GM19351 (cell line): Measurements from ENCODE around the gene ANKS1B.
"Not testable (repeated sequence)": the region's sequence is repeated elsewhere in the genome, so short reads cannot be mapped to it uniquely, and the experiment has no call there.

ENCODE experiments used
- ATAC-seq: cut with Tn5 transposase; IDR thresholded peaks from one replicate; pipeline ENCODE4 v1.9.1; 2021; ENCODE audit warnings: mild to moderate bottlenecking, moderate library complexity; ENCODE audit not compliant: unreplicated experiment

Gene ANKS1B

DNA sequence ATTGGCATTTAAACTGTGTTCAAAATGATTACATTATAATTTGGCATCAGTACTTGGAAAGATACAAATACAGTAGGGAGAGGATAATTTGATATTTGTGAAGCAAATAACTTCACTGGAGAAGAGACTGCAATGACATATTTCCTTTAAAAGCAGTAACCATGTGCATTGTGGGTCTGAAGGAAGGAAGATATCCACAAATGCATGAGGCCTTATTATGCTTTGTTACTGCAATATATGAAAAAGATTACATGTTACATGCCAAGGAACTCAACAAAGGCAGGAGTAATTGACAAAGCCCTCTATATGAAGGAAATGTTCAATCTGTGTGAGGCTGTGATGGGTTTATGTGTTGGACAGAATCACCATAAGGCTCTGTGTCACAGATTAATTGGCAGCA is 948.2 kb downstream of the ANKS1B start:
- ATAC-seq, result no peak

DNA sequence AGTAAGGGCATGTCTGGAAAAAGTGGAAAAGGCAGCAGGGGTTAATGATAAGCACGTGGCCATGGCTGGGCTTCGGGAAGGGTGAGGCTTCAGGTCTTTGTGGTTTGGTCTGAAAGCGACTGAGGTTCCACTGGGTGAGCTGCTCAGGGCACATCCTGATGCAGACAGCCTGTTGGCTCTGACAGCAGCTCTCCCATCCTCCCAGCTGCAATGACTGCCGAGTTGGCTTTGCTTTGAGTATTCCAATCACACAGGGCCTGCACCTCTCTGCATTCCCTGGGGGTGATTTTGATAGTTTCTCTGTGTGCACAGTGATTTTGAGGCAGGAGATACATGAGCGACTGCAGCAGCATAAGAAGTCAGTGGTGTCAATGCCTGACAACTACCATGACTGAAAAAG is 948.9 kb downstream of the ANKS1B start:
- ATAC-seq, result no peak

DNA sequence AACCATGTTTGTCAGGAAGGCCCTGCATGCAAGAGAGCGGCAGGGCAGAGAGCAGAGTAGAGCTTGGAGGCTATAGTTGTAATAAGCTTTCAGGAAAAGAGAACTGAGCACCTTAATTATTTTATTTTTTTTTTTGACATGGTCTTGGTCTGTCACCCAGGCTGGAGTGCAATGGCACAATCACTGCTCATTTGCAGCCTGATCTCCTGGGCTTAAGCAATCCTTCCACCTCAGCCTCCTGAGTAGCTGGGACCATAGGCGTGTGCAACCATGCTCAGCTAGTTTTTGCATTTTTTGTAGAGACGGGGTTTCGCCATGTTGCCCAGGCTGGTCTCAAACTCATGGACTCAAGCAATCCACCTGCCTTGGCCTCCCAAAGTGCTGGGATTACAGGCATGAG is 950.5 kb downstream of the ANKS1B start:
- ATAC-seq, result not testable (repeated sequence)

DNA sequence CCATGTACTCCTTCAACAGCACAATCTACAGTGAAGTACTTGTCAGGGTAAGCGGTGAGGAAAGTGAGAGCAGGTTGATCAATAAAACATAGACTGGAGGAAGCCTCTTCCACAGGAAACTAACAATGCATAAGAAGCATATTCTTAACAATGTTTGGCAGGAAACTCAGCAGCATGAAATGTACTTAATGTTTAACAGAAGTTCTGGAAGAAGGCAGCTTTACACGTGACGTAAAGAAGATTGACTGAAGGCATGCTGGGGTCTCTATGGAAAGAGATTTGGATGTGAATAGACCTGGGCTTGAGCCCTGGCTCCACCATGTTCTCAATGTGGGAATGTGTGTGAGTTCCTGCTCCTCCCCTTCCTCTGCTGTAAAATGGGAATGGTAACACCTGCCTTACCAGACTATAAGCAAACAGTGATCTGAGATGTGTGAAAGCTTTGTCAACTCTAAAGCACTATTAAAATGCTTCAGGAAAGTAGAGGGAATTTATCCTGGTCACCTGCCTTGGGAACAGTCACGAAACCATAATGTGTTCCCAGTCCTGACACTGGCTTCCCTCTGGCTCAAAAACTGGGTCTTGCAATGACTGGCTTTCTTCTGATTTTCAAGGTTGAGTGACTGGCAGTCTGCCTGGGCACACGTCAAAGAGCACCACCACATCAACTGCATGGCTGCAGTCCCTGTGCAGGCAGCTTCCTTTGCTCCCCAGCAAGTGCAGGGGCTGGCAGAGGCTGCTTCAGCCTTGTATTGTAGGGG is 955.0 kb downstream of the ANKS1B start:
- no peak for ATAC-seq

DNA sequence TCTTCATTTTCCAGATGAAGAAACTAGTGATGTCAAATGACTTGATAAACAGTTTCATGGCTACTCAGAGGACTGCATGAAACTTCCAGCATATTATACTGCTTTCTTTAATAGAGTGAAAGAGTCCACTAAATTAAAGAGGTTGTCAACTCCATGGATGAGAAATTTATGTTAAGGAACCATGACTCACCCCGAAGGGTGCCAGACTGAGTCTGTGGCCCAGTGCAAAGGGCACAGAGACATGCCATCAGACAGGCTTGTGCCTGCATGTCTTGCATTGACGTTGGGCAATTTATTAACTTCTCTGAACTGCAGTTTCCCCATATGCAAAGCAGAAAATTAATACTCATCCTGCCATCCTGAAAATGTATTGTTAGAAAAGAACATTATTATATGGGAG is 957.3 kb downstream of the ANKS1B start:
- no peak for ATAC-seq

DNA sequence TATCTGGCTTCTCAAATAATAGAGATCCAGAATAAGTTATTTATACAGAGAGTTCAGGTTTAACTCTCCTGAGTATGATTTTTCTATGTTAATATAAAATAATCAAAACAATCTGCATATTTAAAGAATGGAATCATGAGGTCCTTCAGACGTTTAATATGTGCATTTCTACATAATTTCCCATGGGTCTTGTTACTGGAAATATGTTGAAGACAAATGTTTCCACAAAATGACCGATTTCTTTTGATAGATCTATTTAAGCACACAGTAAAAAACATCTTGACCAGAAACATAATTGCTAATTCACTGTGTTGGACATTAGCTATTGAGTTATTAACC is 957.7 kb downstream of the ANKS1B start:
- no peak for ATAC-seq

DNA sequence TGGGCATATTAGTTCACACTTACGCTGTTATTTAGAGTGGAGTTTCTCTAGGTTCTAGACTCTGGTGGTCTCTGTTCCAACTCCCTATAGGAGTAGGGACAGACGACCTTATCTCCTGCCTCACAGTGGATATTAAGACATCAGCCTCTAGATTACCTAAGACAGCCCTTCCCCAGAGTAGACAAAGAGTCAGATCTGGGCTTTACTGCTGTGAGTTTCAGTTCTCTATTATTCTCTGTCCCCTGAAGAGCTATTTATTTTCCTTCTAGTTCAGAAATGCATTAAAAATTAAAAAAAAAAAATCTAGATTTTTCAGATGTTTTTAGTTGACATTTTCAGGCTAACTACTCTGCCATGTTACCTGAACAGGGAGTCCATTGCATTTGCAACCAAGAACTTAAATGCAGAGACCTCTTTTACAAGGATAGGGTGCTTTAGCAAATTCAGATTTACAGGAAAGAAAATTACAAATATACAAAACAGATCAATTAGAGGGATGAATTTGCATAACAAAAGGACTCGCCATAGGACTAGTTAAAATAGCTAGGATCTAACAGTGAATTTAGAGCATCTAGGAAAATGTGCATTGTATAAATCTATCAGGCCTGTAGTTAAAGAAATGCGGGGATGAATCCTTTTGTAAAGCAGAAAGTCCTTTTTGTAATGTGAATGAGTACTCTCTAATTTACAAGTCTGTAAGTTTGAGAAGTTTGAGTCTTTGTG is 958.2 kb downstream of the ANKS1B start:
- peak; percentile 80 for ATAC-seq

DNA sequence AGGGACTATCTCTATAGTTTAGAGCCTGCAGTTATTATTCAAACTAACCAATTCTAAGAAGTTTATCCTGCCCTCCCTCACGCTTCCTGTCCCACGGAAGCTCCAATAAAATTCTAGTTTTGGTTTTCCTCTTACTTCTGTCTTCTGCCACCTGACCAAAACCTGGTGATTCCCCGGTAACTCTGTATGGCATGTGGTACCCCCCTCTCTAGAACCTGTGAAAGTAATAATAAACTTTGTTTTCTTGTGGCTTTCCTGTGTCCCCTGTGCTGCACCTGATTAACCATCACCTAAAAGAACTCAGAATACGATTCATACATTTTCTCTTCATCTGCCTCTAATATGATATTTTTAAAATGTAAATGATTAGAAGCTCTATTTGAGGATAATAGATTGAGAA is 959.9 kb downstream of the ANKS1B start:
- no peak for ATAC-seq

DNA sequence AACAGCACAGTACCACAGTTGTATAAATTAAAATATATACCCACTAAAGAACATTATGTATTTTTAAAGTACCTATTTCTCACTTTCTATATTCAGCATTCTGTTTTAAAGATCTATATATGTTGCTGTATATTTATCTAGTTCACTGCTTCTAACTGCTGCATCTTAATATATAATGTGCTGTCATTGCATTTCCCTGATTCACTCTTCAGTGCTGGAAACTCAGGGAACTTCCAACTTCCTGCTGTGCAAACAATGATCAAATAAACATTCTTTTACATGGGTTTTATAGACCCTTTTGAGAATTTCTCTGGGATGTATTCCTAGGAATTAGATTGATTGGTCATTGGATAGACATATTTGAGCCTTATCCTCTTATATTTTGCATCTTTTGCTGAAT is 960.5 kb downstream of the ANKS1B start:
- no peak for ATAC-seq

DNA sequence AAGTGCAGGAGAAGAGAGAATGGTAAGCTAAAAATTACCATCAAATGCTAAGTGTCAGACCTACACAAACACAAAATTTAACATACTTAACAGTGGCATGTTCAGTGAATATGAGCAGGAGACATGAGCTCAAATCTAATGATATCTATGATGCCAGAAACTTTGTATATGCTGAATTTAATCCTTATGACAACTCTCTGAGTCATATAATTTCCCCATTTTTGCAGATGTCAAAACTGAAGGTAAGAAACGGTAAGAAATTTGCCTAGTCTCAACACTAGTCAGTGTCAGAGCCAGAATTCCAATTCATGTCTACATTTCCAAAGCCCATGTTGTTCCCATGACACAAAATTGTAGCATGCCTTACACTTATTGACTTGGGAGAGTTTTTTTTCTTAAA is 963.9 kb downstream of the ANKS1B start:
- no peak for ATAC-seq

DNA sequence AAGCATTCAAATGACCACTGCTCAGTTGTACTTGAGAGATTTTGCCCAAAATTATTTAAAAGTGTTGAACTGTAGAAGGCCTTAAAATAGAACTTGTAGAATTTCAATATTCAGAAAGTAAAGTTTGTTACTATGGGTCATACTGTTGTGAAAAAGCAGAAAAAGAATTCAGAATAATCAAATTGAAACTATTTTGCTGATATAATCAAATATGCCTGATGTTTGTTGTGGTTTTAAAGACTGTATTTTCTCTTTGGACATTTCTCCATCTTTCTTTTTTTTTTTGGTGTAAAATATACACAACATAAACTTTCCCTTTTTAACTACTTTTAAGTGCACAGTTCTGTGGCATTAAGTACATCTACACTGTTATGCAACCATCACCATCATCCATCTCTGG is 964.9 kb downstream of the ANKS1B start:
- ATAC-seq, result no peak

DNA sequence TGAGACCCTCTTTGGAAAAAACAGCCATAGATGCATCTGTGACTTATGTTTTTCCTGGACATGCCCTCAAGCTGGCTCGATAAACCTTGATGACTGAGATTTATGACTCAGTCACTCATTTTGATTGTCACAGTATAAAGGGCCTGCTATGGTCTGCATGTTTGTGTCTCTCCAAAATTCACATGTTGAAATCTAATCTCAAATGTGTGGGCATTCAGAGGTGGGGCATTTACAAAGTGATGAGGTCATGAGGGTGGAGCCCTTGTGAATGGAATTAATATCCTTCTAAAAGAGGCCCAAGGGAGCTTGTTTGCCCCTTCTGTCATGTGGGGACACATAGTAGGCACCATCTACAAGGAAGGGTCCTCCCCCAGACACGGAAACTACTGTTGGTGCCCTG is 966.8 kb downstream of the ANKS1B start:
- no peak for ATAC-seq

DNA sequence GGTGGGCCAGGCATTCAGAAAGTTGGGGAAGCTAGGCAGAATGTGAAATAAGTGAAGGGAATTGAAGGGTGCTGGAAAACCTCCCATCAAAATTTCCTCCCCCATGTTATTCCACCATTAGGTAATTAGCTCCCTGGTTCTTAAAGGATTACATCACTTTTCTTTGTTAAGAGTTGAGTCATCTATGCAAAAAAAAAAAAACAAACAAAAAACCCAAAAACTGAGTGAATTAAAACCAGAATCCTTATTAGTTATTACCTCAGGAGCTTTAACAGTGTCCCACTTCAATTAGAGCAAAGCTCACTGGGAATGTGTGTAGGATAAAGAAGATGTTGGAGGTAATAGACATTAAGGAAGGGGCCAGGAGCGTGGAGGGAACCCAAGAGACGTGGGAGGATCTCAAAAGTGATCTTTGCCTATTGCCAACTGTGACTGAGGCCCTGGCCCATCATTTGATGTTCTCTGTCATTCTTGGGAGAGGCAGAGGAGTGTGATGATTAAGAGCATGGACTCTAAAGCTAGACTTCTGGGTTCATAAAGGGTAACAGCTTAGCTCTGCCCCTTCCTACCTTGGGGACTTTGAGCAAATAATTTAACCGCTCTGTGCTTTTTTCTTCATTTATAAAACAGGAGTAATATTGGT is 975.0 kb downstream of the ANKS1B start:
- no peak for ATAC-seq

DNA sequence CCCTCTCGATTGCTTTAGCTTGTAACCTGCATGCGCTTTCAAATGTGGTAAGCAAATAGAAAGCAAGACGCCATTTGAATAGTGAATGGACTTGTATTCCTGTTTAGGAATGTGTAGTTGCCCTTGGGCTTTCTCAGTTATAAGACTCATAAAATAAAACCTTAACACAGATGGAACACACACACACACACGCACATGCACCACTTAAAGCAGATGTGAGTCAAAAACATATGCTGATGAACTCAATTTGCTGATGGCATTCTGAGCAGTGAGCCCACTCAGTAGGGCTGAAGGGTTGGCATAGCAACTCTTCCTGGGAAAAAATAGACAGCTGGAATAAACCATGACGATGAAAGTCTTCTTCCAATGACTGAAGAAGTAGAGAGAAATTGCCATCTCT is 979.1 kb downstream of the ANKS1B start:
- ATAC-seq, result no peak

DNA sequence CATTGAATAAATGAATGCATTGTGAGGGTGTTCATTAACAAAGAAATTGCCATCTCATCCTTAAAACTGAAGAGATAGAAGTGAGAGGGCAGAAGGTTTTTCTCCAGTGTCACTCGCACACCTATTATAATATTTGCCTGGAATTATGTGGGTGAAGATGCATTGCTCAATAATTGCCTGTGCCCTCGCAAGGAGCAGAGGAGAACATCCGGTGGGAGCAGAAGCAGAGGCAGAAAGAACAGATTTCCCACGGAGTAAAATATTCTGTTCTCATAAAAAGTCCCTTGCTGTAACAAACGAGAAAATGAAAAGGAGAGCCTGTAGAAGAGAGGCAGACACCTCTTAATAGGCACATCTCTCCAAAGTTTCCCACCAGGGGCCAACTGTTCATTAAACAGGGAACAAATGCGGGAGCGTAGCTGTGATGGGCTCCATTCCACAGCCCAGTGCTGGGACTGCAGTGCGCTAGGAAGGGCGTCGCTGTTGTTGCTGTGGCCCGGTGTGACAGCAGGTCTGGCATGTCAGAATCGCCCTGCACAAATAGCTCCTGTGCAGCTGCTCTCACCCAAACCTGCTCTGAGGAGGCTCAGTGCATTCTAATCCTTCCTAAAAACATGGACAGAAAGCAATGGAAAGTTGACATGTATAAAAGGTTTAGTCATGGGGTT is 979.8 kb downstream of the ANKS1B start:
- ATAC-seq, result no peak

DNA sequence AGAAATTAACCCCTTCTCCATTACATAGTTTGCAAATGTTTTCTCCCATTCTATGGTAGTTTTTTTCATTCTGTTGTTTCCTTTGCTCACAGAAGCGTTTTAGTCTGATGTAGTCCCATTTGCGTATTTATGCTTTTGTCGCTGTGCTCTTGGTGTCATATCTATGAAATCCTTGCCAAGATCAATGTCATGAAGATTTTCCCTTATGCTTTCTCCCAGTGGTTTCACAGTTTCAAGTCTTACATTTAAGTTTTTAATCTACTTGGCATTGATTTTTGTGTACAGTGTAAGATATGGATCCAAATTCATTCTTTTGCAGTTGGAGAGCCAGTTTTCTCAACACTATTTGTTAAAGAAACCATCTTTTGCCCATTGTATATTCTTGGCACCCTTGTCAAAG is 982.0 kb downstream of the ANKS1B start:
- ATAC-seq, result no peak

DNA sequence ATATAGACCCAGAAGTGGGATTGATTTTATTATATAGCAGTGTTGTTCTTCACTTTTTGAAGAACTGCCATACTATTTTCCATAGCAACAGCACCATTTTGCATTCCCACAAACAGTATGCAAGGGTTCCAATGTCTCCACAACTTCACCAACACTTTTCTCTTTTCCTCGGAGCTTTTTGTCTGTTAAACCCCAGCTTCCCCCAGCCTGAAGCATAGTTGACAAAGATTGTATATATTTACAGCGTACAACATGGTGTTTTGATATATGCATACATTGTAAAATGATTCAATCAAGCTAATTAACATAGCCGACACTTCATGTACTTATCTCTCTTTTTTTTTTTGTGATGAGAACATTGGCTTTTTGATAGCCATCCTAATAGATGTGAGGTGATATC is 982.6 kb downstream of the ANKS1B start:
- no peak for ATAC-seq

DNA sequence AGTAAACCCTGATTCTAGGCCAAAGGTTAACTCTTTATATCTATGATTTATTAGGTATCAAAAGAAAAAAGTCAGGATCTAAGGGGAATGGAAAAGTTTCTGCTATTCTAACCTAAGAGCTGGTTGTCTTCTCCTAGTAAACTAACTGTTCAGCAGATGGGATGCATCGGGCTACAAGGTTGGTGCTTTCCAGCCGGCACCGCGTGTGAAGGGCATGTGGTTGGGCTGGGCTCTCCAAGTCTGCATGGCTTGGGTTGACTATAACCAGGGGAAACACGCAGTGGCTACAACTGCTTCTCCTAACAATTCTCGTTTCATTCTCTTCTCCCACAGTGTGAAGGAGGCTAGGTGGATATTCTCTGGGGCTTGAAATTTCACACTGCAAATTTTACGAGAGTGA is 985.2 kb downstream of the ANKS1B start:
- ATAC-seq, result no peak

DNA sequence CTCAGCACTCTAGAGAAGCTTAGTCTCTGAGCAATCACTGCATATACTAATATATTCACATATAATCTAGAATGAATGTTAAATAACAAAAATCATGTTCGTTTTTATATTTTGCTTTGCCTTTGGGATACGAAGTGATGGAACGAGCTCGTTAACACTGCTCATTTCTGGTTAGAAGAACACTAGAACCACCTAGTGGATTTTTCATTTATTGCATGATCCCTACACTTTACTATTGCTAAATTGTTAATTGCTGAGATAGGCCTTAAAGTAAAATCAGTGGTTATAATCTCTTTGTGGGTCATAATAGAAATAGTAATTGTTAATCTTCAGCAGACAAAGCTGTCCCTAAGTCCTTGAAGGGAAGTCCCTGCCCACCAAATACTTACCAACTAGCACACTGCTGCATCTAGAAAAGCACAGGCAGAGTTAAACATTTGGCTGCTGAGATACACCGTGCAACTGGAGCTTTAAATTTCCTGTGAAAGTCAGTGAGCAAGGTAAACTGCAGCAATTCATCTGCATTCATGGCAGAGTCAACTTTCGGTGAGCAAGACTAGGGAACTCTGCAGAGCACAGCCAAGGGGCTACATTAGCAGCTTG is 985.9 kb downstream of the ANKS1B start:
- peak; percentile 94 for ATAC-seq

DNA sequence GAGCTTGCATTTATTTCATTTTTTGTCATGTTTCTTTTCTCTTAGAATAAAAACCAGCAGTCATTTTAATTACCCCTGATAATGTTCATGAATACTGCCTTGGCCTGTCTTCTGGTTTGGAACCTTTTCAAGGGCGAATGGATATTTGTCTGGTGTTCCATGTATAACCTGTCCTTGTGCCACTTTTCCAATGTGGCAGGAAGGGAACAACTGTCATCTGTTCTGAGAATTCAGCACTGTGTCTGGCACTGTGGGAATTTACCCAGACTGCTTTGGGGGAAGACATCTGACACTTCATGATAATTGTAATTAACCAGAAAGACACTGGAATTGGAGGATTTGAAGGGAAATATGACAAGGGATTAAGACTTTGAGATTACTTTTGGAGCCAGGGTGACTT is 986.8 kb downstream of the ANKS1B start:
- no peak for ATAC-seq

DNA sequence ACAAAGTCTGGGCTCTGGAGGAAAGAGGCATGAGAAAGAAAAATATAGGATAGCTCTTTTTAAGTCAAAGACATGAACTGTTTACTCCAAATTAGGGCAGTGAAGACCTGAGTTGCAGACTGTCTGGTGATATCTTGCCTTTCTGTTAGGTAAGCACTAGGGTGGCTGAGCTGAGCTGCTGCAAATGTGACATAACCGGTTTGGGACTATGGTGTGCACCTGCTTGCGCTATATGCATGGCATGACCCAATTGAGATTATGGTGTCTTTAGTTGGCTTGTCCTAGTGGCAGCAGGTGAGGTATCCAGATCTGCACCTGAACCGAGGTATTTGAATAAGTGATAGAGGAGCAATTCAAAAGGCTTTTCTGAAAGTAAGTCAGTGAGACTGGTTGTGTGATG is 994.1 kb downstream of the ANKS1B start:
- ATAC-seq, result no peak
